Transverse colon (tissue), 3 donors: ENCODE results near the gene MTA1.

ENCODE experiments used
- CTCF ChIP-seq, 5 experiments: fragments of 200-600 bp in 3 of 5; fragments of 450-650 bp in 2 of 5; sonication (generic) in 3 of 5; IDR thresholded peaks; 1 replicate in 2 of 5; 2 replicates in 3 of 5; pipeline ENCODE4 v1.5.1; 2016 to 2017; ENCODE audit warnings: antibody characterized with exemption in 5 of 5, inconsistent platforms in 3 of 5, mild to moderate bottlenecking in 2 of 5, moderate library complexity in 1 of 5
- EP300 ChIP-seq: sonication (generic); formaldehyde crosslinking; IDR thresholded peaks from one replicate; pipeline ENCODE4 v1.6.1; 2017; ENCODE audit warnings: antibody characterized with exemption, low read depth
- POLR2A ChIP-seq: fragments of 450-650 bp; IDR thresholded peaks from one replicate; pipeline ENCODE4 v1.6.1; 2016; ENCODE audit warnings: antibody characterized with exemption, mild to moderate bottlenecking, moderate library complexity

GRCh38 chr14:105392131-105393090, 27.2 kb upstream of the MTA1 start:
- TF ChIP-seq POLR2A (no peak), EP300 (no peak), CTCF (IDR thresholded peaks at IDR 0.05) (no peak)
